ENCODE results near the gene NLGN1. TPM values are rescaled to one million over a fixed set of nuclear protein-coding genes. Genes with fewer than 3 reads are reported as not detected.

Gene NLGN1
- total RNA-seq, 1 donor from 2014 or later = 5.7 TPM

DNA sequence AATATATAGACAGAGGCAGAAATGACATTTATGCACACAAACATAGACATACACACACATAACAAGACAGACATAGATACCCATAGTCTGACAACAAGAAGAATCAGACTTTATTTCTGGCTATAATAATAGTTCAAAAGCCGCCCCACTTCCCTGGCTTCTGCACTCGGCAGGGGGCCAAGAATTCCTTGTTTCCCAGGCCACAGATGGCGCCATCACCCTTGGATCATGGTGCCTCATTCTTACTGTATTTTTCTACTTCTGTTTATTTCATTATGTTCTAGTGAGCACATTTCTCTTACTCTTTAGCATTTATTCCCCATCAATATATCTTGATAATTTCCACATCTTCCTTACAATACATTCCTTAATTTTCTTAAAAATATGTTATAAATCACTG lies 387.5 kb downstream of the NLGN1 start:
- H3K36me3 ChIP-seq (ENCODE audit: control insufficient read depth in 3 of 3, insufficient read depth in 3 of 3, low read length in 3 of 3) = no peaks in the 10 kb centered on the region
- no peak overlapping the region for H3K27ac ChIP-seq (ENCODE audit: low read depth, low read length)
- no peak overlapping the region for H3K9ac ChIP-seq (ENCODE audit: low read depth in 1 of 3, low read length in 3 of 3)
- no peaks in the 10 kb centered on the region for H3K27me3 ChIP-seq (ENCODE audit: control insufficient read depth in 3 of 3, insufficient read depth in 3 of 3, low read length in 3 of 3)
- H3K4me1 ChIP-seq (ENCODE audit: control insufficient read depth in 3 of 3, insufficient read depth in 3 of 3, low read length in 3 of 3) = no peaks in the 10 kb centered on the region
- H3K4me3 ChIP-seq (ENCODE audit: low read length in 3 of 3) = no peak overlapping the region
- no peaks in the 10 kb centered on the region for H3K9me3 ChIP-seq (ENCODE audit: control insufficient read depth in 3 of 3, low read length in 3 of 3)

DNA sequence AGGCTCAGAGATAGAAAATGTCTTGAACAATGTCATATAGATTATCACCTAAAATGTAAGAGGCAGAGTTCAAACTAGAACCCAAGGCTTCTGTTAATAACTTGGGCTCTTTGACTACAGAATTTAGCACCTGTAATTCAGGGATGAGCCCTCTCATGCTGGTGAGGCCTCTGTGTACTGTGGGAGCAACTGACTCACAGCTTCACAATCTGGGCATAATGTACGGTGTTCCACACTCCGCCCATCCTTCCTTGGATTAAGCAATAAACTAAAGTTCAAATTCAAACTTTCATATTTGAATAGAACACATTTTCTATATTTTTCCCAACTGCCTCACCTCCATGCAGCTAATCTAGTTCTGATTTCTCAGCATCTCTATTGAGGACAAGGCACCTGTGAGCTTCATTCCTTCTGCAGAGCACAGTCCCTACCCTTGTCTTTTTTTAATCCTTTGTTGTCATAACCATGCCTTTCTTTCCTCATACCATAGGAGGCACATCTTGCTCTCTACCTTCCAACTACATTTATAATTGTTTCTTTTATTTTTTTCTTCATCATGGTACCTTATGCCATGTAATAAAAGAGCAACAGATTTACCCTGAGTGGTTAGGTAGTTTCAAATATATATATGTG lies 392.1 kb downstream of the NLGN1 start:
- Histone ChIP-seq H3K27me3 (ENCODE audit: control insufficient read depth in 3 of 3, insufficient read depth in 3 of 3, low read length in 3 of 3) (no peaks in the 10 kb centered on the region), H3K4me1 (ENCODE audit: control insufficient read depth in 3 of 3, insufficient read depth in 3 of 3, low read length in 3 of 3) (no peaks in the 10 kb centered on the region), H3K9ac (ENCODE audit: low read depth in 1 of 3, low read length in 3 of 3) (no peak overlapping the region), H3K27ac (ENCODE audit: low read depth, low read length) (no peak overlapping the region), H3K4me3 (ENCODE audit: low read length in 3 of 3) (no peak overlapping the region), H3K36me3 (ENCODE audit: control insufficient read depth in 3 of 3, insufficient read depth in 3 of 3, low read length in 3 of 3) (no peaks in the 10 kb centered on the region), H3K9me3 (ENCODE audit: control insufficient read depth in 3 of 3, low read length in 3 of 3) (no peaks in the 10 kb centered on the region)

DNA sequence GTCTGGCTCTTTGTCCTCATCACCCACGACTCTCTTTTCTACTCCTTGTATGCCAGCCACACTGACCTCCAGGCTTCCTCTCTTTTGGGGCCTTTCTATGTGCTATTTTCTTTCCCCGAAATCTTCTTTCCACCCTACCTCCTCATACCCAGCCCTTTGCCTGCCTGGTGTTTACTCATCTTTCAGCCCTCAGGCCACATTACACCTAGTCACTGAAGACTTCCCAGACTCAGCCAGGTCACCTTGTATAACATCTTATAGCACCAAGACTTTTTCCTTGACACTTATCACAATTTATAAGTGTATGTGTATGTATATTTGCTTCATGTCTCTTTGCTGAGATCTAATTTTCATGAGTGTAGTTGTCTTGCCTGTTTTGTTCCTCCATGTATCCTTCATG lies 396.4 kb downstream of the NLGN1 start:
- Histone ChIP-seq H3K4me1 (ENCODE audit: control insufficient read depth in 3 of 3, insufficient read depth in 3 of 3, low read length in 3 of 3) (no peaks in the 10 kb centered on the region), H3K27ac (ENCODE audit: low read depth, low read length) (no peak overlapping the region), H3K36me3 (ENCODE audit: control insufficient read depth in 3 of 3, insufficient read depth in 3 of 3, low read length in 3 of 3) (no peaks in the 10 kb centered on the region), H3K9me3 (ENCODE audit: control insufficient read depth in 3 of 3, low read length in 3 of 3) (no peaks in the 10 kb centered on the region), H3K9ac (ENCODE audit: low read depth in 1 of 3, low read length in 3 of 3) (no peak overlapping the region), H3K27me3 (ENCODE audit: control insufficient read depth in 3 of 3, insufficient read depth in 3 of 3, low read length in 3 of 3) (no peaks in the 10 kb centered on the region), H3K4me3 (ENCODE audit: low read length in 3 of 3) (no peak overlapping the region)

DNA sequence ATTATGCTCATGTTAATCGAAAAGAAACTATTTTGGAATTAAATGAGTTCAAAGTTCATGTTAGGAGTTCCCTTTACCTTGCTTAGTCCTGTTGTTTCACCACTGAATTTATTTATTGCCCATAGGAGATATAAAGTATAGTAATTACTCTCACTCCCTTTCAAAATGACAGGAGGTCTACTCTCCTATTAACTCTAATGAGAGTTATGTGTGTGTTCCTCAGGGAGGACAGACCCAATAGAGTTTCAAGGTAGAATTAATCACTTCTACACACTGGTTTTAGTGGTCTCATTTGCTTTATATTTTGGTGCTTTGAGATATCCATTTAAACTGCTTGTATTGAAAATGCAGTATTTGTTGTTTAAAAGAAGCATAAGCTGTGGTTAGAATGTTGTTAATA lies 398.9 kb downstream of the NLGN1 start:
- H3K9ac ChIP-seq (ENCODE audit: low read depth in 1 of 3, low read length in 3 of 3) = no peak overlapping the region
- no peak overlapping the region for H3K4me3 ChIP-seq (ENCODE audit: low read length in 3 of 3)
- H3K4me1 ChIP-seq (ENCODE audit: control insufficient read depth in 3 of 3, insufficient read depth in 3 of 3, low read length in 3 of 3) = no peaks in the 10 kb centered on the region
- no peaks in the 10 kb centered on the region for H3K9me3 ChIP-seq (ENCODE audit: control insufficient read depth in 3 of 3, low read length in 3 of 3)
- no peak overlapping the region for H3K27ac ChIP-seq (ENCODE audit: low read depth, low read length)
- H3K36me3 ChIP-seq (ENCODE audit: control insufficient read depth in 3 of 3, insufficient read depth in 3 of 3, low read length in 3 of 3) = no peaks in the 10 kb centered on the region
- H3K27me3 ChIP-seq (ENCODE audit: control insufficient read depth in 3 of 3, insufficient read depth in 3 of 3, low read length in 3 of 3) = no peaks in the 10 kb centered on the region

DNA sequence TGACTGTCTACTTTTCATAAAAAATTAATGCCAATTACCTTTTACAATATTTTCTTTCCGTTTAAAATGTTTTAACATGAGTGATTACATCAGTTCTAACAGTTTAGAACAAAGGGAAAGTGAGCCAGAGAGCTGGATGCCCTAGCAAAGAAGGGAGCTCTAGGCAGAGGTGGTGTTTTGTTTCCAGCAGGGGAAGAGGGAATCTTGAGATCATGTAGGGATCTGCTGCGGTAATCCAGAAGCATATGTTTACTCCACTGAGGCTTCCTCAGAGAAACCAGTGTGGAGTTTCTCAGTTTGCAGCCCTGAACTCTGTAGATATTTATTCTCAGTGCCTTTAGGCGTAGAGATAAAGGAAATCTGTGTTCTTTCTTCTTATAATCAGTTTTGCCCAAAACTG lies 399.3 kb downstream of the NLGN1 start:
- H3K4me3 ChIP-seq (ENCODE audit: low read length in 3 of 3) = no peak overlapping the region
- no peak overlapping the region for H3K27ac ChIP-seq (ENCODE audit: low read depth, low read length)
- H3K36me3 ChIP-seq (ENCODE audit: control insufficient read depth in 3 of 3, insufficient read depth in 3 of 3, low read length in 3 of 3) = no peaks in the 10 kb centered on the region
- no peaks in the 10 kb centered on the region for H3K27me3 ChIP-seq (ENCODE audit: control insufficient read depth in 3 of 3, insufficient read depth in 3 of 3, low read length in 3 of 3)
- no peak overlapping the region for H3K9ac ChIP-seq (ENCODE audit: low read depth in 1 of 3, low read length in 3 of 3)
- H3K4me1 ChIP-seq (ENCODE audit: control insufficient read depth in 3 of 3, insufficient read depth in 3 of 3, low read length in 3 of 3) = no peaks in the 10 kb centered on the region
- H3K9me3 ChIP-seq (ENCODE audit: control insufficient read depth in 3 of 3, low read length in 3 of 3) = no peaks in the 10 kb centered on the region

DNA sequence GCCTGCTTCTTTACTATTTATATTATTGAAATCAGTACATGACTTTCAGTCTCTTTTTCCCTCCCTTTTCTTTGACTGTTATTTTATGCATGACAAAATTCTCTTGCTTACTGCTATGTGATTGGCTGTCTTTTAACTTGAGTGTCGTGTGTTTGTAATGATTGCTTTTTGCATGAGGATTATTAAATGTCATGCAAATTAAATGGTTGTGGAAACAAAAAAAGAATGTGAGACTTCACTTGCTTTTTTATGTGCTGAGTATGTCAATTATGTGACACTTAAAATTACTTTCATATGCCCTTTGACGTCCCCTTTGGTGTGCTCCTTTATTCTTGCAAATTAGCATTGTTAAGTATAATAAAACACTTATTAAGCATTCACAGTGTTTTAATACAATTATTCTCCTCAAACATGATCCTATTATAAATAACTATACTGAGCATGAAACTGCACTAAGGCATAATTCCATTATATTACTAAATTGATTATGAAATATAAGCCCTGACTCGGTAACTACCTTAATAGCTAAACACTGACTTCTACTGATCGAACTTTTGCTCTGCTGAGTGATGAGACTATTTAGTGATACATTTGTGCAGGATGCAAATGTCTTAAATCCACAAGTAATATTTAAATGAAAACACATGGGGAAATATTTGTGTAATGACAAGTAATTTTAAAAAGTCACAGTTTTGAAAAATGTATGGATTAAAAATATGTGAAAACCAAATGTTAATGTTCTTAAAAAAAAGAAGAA lies 401.7 kb downstream of the NLGN1 start:
- H3K27me3 ChIP-seq (ENCODE audit: control insufficient read depth in 3 of 3, insufficient read depth in 3 of 3, low read length in 3 of 3) = no peaks in the 10 kb centered on the region
- no peak overlapping the region for H3K4me3 ChIP-seq (ENCODE audit: low read length in 3 of 3)
- H3K9ac ChIP-seq (ENCODE audit: low read depth in 1 of 3, low read length in 3 of 3) = no peak overlapping the region
- H3K36me3 ChIP-seq (ENCODE audit: control insufficient read depth in 3 of 3, insufficient read depth in 3 of 3, low read length in 3 of 3) = no peaks in the 10 kb centered on the region
- H3K27ac ChIP-seq (ENCODE audit: low read depth, low read length) = no peak overlapping the region
- no peaks in the 10 kb centered on the region for H3K9me3 ChIP-seq (ENCODE audit: control insufficient read depth in 3 of 3, low read length in 3 of 3)
- H3K4me1 ChIP-seq (ENCODE audit: control insufficient read depth in 3 of 3, insufficient read depth in 3 of 3, low read length in 3 of 3) = no peaks in the 10 kb centered on the region

DNA sequence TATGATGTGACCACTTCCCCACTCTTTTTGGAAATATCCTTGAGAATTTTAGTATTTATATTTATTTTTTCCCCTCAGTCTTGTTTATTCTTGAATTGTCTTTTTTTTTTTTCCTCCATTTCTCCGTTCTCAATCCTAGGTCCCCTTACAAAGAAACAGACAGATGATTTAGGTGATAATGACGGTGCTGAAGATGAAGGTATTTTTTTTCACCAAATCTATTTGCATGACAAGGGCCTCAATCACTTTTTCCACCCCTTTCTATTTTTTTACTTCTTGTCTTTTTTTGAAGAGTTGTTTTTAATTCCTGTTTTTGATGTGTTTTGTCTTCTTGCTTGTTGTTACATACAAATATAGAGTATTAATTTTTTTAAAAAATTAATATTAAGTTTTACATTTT lies 402.6 kb downstream of the NLGN1 start:
- no peak overlapping the region for H3K27ac ChIP-seq (ENCODE audit: low read depth, low read length)
- H3K9me3 ChIP-seq (ENCODE audit: control insufficient read depth in 3 of 3, low read length in 3 of 3) = no peaks in the 10 kb centered on the region
- H3K4me3 ChIP-seq (ENCODE audit: low read length in 3 of 3) = no peak overlapping the region
- no peaks in the 10 kb centered on the region for H3K27me3 ChIP-seq (ENCODE audit: control insufficient read depth in 3 of 3, insufficient read depth in 3 of 3, low read length in 3 of 3)
- H3K4me1 ChIP-seq (ENCODE audit: control insufficient read depth in 3 of 3, insufficient read depth in 3 of 3, low read length in 3 of 3) = no peaks in the 10 kb centered on the region
- H3K36me3 ChIP-seq (ENCODE audit: control insufficient read depth in 3 of 3, insufficient read depth in 3 of 3, low read length in 3 of 3) = no peaks in the 10 kb centered on the region
- H3K9ac ChIP-seq (ENCODE audit: low read depth in 1 of 3, low read length in 3 of 3) = no peak overlapping the region

DNA sequence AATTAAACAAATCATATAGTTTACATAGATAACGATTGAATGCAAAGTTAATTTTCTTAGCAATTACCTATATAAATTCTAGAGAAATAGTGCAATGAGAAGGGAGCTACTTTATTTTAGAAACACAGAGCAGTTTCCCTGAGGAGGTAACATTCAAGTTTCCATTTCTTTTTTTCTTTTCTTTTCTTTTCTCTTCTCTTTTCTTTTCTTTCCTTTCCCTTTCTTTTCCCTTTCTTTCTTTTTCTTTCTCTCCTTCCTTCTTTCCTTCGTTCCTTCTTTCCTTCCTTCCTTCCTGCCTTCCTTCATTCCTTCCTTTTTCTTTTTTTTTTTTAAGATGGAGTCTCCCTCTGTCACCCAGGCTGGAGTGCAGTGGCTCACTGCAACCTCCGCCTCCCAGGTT lies 417.3 kb downstream of the NLGN1 start:
- no peaks in the 10 kb centered on the region for H3K27me3 ChIP-seq (ENCODE audit: control insufficient read depth in 3 of 3, insufficient read depth in 3 of 3, low read length in 3 of 3)
- H3K9ac ChIP-seq (ENCODE audit: low read depth in 1 of 3, low read length in 3 of 3) = no peak overlapping the region
- no peaks in the 10 kb centered on the region for H3K9me3 ChIP-seq (ENCODE audit: control insufficient read depth in 3 of 3, low read length in 3 of 3)

DNA sequence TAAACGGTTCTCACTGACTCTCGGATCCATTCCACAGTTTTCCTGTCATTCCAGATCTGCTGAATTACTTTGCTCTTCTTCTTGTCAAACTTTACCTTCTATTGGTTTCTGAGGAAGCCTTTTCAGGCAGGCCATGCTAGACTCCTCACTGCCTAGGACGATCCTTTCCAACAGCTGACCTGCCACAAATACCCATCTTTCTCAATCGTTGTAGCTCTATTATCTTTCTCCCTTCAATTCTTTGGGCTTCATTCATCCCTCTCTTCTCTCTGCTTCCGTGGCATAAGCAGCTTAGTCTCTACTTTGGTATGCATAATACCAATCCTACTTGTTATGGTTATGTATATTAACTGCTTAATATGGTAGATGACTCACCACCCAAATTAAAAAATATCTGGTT lies 421.8 kb downstream of the NLGN1 start:
- no peak overlapping the region for H3K27ac ChIP-seq (ENCODE audit: low read depth, low read length)
- H3K27me3 ChIP-seq (ENCODE audit: control insufficient read depth in 3 of 3, insufficient read depth in 3 of 3, low read length in 3 of 3) = no peaks in the 10 kb centered on the region
- no peaks in the 10 kb centered on the region for H3K4me1 ChIP-seq (ENCODE audit: control insufficient read depth in 3 of 3, insufficient read depth in 3 of 3, low read length in 3 of 3)
- no peaks in the 10 kb centered on the region for H3K36me3 ChIP-seq (ENCODE audit: control insufficient read depth in 3 of 3, insufficient read depth in 3 of 3, low read length in 3 of 3)
- no peak overlapping the region for H3K4me3 ChIP-seq (ENCODE audit: low read length in 3 of 3)
- no peaks in the 10 kb centered on the region for H3K9me3 ChIP-seq (ENCODE audit: control insufficient read depth in 3 of 3, low read length in 3 of 3)
- H3K9ac ChIP-seq (ENCODE audit: low read depth in 1 of 3, low read length in 3 of 3) = no peak overlapping the region

More for the DNA sequence above, 417.3 kb downstream of the NLGN1 start:
- Histone ChIP-seq H3K36me3 (ENCODE audit: control insufficient read depth in 3 of 3, insufficient read depth in 3 of 3, low read length in 3 of 3) (no peaks in the 10 kb centered on the region), H3K4me3 (ENCODE audit: low read length in 3 of 3) (no peak overlapping the region), H3K27ac (ENCODE audit: low read depth, low read length) (no peak overlapping the region), H3K4me1 (ENCODE audit: control insufficient read depth in 3 of 3, insufficient read depth in 3 of 3, low read length in 3 of 3) (no peaks in the 10 kb centered on the region)

DNA sequence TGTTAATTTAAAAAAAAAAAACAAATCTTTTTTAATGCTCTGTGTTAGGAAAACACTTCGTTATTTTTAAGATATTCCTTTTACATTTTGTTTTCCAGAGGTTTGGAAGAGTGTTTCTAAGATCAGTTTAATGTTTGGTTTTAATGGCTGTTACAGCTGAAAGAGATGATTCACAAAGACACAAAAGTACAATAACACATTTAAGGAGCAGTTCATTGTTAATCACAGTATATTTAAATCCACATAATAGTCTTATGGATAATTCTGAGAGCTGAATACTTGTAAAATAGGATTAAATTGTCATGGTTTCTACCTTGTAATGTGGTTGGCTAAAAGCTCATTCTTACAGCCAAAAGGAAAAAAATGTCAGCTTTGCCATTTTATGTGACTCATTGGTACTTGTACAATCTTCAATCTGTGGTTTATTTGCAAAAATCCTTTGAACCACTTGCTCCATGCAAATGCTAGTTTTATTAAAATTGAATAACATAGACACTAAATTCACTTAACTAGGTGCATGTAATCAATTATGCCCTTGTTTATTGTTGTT lies 426.4 kb downstream of the NLGN1 start:
- no peaks in the 10 kb centered on the region for H3K36me3 ChIP-seq (ENCODE audit: control insufficient read depth in 3 of 3, insufficient read depth in 3 of 3, low read length in 3 of 3)
- H3K27ac ChIP-seq (ENCODE audit: low read depth, low read length) = no peak overlapping the region

More for the DNA sequence above, 426.4 kb downstream of the NLGN1 start:
- Histone ChIP-seq H3K4me1 (ENCODE audit: control insufficient read depth in 3 of 3, insufficient read depth in 3 of 3, low read length in 3 of 3) (no peaks in the 10 kb centered on the region), H3K9me3 (ENCODE audit: control insufficient read depth in 3 of 3, low read length in 3 of 3) (no peaks in the 10 kb centered on the region), H3K27me3 (ENCODE audit: control insufficient read depth in 3 of 3, insufficient read depth in 3 of 3, low read length in 3 of 3) (no peaks in the 10 kb centered on the region), H3K9ac (ENCODE audit: low read depth in 1 of 3, low read length in 3 of 3) (no peak overlapping the region), H3K4me3 (ENCODE audit: low read length in 3 of 3) (no peak overlapping the region)
